ENCODE data around the gene DVL1. TPM values are rescaled to one million over a fixed set of nuclear protein-coding genes. Genes with fewer than 3 reads are reported as not detected.

Gene DVL1
- total RNA-seq, 1 experiment from 2014 or later, result 91.4 TPM

DNA sequence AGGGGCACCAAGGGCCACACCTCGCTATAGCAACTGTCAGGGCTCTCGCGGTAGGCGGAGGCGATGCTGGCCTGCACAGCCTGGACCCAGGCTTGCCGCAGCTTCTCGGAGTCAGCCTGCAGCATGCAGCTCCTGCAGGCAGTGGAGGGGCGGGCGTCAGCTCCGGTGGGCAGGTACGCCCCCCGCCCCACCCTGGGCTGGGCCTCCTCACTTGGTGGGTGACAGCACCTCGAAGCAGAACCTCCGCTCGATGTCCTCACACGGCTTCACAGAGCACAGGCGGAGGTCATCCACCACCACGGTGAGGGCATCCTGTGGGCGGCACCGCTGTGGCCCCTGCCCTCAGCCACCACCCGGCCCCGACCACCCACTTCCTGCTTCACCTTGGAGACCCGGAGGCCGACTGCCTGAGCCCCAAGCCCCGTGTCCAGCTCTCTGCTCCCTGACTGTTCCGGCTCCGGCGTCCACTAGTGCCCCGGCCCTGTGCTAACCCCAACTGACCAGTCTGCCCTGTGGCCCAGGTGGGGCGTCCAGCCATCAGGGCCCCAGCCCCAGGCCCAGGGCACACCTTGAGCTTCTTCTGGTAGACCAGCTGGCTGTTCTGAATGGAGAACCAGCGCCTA, 51.3 kb downstream of the DVL1 start (continued):
- TF ChIP-seq, protein P1, sequence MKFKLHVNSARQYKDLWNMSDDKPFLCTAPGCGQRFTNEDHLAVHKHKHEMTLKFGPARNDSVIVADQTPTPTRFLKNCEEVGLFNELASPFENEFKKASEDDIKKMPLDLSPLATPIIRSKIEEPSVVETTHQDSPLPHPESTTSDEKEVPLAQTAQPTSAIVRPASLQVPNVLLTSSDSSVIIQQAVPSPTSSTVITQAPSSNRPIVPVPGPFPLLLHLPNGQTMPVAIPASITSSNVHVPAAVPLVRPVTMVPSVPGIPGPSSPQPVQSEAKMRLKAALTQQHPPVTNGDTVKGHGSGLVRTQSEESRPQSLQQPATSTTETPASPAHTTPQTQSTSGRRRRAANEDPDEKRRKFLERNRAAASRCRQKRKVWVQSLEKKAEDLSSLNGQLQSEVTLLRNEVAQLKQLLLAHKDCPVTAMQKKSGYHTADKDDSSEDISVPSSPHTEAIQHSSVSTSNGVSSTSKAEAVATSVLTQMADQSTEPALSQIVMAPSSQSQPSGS (CRISPR knock-in tag; IDR thresholded peaks at IDR 0.05; ENCODE audit: borderline replicate concordance, low read depth), result no peak
- no peak for TF ChIP-seq MXD4 (CRISPR knock-in tag; IDR thresholded peaks at IDR 0.05; ENCODE audit: borderline replicate concordance)
- no peak for TF ChIP-seq SMAD3 (CRISPR knock-in tag; IDR thresholded peaks at IDR 0.05; ENCODE audit: borderline replicate concordance)

DNA sequence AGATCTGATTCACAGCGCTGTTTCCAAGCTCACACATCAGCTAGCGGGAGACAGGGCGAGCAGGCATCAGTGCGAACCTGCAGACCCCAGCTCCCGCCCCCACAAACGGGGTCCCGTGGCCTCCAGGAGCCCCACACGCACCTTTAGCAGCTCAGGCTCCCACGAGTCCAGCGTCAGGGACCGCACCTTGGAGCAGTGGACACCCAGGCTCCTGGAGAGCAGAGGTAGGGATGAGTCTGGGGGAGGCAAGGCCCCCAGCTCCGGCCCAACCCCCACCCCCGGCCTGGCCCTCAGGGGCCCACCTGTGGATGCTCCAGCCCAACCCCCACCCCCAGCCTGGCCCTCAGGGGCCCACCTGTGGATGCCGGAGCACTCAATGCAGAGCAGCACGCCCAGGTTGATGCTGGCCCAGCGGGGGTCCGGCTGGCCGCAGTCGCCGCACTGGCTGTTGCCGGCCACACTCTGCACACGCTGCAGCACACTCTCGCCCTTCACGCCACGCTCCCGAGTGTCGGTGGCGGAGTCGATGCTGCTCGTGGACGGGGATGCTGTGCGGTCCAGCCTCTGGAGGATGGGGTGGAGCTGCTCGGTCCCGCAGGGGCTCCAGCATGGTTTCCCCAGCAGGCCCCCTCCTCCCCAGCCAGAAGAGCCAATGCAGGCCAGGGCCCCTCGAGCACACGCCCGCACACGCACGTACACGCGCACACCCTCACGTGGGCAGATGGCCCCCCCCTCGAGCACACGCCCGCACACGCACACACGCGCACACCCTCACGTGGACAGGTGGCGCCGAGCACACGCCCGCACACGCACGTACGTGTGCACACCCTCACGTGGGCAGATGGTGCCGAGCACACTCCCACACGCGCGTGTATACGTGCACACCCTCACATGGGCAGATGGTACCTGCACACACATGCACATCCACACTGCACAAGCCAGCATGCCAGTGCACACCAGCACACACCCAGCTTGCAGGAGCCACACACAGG, 52.9 kb downstream of the DVL1 start:
- no peaks in the 10 kb centered on the region for H3K36me3 Mint-ChIP-seq
- DNase-seq (ENCODE audit: low spot score), result no peak
- no peaks in the 10 kb centered on the region for H3K9me3 Mint-ChIP-seq
- ChIA-PET CTCF (no interaction called here), POLR2A (interaction anchor here (0.8 to 1.0 kb wide), 2 partner anchors 8 to 17 kb away, joined by 3 to 4 read pairs; partner anchors contain the start of gene SCNN1D)
- H3K4me3 Mint-ChIP-seq, result no peak overlapping the region
- peaks cover 4% of the 10 kb centered on the region; the same call in 1 of the 2 replicates for H3K4me1 Mint-ChIP-seq
- ATAC-seq, result no peak
- no peak overlapping the region for H3K27ac Mint-ChIP-seq
- no peaks in the 10 kb centered on the region for H3K27me3 Mint-ChIP-seq (ENCODE audit: low read depth)
- TF ChIP-seq, protein P2, sequence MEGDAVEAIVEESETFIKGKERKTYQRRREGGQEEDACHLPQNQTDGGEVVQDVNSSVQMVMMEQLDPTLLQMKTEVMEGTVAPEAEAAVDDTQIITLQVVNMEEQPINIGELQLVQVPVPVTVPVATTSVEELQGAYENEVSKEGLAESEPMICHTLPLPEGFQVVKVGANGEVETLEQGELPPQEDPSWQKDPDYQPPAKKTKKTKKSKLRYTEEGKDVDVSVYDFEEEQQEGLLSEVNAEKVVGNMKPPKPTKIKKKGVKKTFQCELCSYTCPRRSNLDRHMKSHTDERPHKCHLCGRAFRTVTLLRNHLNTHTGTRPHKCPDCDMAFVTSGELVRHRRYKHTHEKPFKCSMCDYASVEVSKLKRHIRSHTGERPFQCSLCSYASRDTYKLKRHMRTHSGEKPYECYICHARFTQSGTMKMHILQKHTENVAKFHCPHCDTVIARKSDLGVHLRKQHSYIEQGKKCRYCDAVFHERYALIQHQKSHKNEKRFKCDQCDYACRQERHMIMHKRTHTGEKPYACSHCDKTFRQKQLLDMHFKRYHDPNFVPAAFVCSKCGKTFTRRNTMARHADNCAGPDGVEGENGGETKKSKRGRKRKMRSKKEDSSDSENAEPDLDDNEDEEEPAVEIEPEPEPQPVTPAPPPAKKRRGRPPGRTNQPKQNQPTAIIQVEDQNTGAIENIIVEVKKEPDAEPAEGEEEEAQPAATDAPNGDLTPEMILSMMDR (IDR thresholded peaks at IDR 0.05), result no peak
- TF ChIP-seq ZNF121 (CRISPR knock-in tag; IDR thresholded peaks at IDR 0.05), result no peak
- TF ChIP-seq, protein P3, sequence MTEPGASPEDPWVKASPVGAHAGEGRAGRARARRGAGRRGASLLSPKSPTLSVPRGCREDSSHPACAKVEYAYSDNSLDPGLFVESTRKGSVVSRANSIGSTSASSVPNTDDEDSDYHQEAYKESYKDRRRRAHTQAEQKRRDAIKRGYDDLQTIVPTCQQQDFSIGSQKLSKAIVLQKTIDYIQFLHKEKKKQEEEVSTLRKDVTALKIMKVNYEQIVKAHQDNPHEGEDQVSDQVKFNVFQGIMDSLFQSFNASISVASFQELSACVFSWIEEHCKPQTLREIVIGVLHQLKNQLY (CRISPR knock-in tag; IDR thresholded peaks at IDR 0.05), result no peak
- TF ChIP-seq FOXP1 (CRISPR knock-in tag; IDR thresholded peaks at IDR 0.05; ENCODE audit: borderline replicate concordance), result 0 out of 2 replicates have a peak, but pooled peaks have one; percentile 51
- TF ChIP-seq TCF7 (CRISPR knock-in tag; IDR thresholded peaks at IDR 0.05; ENCODE audit: low read depth), result 0 out of 2 replicates have a peak, but pooled peaks have one; percentile 35
- TF ChIP-seq, protein P4, sequence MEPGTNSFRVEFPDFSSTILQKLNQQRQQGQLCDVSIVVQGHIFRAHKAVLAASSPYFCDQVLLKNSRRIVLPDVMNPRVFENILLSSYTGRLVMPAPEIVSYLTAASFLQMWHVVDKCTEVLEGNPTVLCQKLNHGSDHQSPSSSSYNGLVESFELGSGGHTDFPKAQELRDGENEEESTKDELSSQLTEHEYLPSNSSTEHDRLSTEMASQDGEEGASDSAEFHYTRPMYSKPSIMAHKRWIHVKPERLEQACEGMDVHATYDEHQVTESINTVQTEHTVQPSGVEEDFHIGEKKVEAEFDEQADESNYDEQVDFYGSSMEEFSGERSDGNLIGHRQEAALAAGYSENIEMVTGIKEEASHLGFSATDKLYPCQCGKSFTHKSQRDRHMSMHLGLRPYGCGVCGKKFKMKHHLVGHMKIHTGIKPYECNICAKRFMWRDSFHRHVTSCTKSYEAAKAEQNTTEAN (CRISPR knock-in tag; IDR thresholded peaks at IDR 0.05), result peak; percentile 73; the same call in 1 of the 2 replicates
- TF ChIP-seq GRHL2 (CRISPR knock-in tag; IDR thresholded peaks at IDR 0.05; ENCODE audit: insufficient replicate concordance, severe bottlenecking), result no peak

DNA sequence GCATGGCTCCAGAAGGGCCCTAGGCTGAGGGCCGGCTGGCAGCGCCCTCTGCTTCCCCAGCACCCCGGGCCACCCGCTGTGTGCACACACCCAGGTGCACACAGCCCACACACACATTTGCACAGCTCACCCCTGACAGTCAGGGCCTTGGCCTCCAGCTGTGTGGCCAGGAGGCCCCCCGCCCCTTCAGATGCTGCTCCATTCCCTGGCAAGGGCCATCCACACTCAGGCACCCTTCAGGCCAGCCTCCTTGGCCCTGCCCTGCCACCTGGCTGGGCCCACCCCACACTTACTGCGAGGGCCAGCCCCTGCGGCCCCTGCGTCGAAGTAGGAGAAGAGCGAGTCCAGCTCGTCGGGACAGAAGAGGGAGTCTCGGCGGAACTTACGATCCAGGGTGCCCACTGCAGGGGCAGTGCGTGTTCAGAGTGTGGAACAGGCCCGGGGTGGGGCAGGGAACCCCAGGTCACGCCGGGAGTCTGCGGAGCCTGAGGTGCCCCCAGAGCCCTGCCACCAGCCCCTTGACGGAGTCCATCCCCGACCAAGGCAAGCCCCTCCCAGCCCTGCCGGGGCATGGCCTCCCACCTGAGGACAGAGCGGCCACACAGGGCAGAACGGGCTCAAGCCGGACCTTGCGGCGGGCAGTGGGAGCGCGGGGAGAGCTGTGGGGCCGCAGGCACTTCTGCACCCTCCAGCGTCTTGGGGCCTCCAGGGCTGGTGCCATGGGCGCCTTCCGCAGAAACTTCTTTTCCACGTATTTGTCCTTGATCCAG, 53.9 kb downstream of the DVL1 start:
- Mint-ChIP-seq H3K27me3 (ENCODE audit: low read depth) (no peaks in the 10 kb centered on the region), H3K9me3 (no peaks in the 10 kb centered on the region), H3K4me1 (peaks cover 4% of the 10 kb centered on the region; the same call in 1 of the 2 replicates), H3K27ac (no peak overlapping the region), H3K36me3 (no peaks in the 10 kb centered on the region), H3K4me3 (no peak overlapping the region)
- ATAC-seq, result no peak
- ChIA-PET POLR2A (interaction anchor here (0.8 to 1.0 kb wide), 2 partner anchors 9 to 16 kb away, joined by 3 to 4 read pairs; partner anchors contain the start of gene SCNN1D), CTCF (no interaction called here)
- no peak for DNase-seq (ENCODE audit: low spot score)
- no peak for TF ChIP-seq KAT7 (CRISPR knock-in tag; IDR thresholded peaks at IDR 0.05; ENCODE audit: borderline replicate concordance)

Measured in WTC11 (cell line).